SHP77 (cell line): Measurements from ENCODE around the gene NOS1AP.
"Not testable (repeated sequence)": the region's sequence is repeated elsewhere in the genome, so short reads cannot be mapped to it uniquely, and the experiment has no call there.

Source experiments
- DNase-seq, 2 experiments: peaks; one replicate each; lab custom pipeline; 2025; lab: John Stamatoyannopoulos, UW

Gene NOS1AP

GRCh38 chr1:162069334-162070093, at the start of gene NOS1AP:
Gene NOS1AP, plus strand, starts transcription at chr1:162069691. Its CDS starts 487 bp downstream, at chr1:162070178.
- peak; percentile 70 to 80 for DNase-seq

DNA sequence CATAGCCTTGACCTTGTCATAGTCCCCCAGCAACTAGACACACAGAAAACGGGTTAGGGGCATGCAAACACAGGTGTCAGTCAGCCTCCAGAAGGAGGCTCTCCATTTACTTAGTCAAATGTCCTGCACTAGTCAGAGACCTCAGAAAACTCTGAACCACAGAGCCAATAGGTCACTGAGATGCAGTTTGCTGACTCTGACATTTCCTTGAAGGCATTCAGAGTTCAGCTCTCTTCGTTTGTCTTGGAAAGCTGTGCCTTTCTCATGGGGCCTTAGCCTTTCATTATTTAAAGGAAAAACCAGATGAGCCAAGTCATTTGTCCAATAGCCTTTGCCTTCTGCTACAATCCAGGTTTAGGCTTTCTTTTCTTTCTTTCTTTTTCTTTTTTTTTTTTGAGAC, 49.3 kb upstream of the NOS1AP start:
- no peak for DNase-seq

DNA sequence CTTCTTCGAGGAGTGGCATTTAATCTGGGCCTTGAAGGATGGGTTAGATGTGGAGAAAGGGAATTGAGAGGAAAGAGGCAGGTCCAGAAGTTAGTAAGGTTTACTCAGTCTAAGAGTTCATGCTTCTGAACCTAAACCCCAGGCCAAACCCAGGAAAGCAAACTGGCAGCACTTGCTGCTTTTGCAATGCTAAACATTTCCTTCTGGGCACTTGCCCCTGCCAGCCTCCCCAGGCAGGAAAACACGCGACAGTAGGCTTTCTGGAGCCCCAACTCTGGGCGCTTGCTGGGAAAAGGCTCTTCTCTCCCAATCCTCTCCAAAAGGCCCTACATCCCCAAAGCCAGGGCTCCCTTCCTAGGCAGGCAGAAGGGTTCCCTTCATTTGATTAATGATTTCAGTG, 48.4 kb upstream of the NOS1AP start:
- DNase-seq, result no peak

DNA sequence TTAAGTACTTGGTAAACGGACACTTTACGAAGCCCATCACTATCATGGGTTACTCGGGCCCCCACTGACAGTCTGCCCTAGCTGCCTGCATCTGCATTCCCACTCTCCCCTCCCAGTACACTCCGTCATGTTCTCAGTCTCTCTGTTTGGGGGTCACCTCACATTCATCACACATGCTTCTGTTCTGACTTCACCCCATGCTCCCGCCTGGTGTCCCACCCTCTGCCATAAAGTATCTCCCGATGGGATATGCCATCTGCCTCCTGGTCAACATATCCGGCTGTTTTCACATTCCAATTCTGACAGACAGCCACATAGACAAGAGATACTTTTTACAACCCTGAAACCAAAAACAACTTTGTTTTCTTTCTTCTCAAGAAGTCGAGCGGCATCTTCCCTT, 46.9 kb upstream of the NOS1AP start:
- DNase-seq, result no peak

DNA sequence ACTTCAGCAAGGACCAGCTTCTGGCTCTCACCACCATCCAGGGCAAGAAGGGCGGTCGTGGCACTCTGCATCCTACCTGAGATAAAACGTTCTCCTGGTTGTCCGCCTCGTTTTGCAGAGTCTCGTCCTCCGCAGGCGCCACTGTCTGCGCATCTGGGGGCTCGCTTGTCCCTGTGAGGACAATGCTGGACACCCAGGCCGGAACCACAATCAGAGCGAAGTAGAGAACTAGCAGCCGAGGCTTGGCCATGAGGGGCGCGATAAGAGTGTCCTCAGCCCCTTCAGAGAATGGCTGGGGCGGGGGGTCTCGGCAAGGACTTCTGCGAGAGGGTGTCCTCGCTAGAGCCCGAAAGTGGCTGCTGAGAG, 46.3 kb upstream of the NOS1AP start:
- no peak for DNase-seq

DNA sequence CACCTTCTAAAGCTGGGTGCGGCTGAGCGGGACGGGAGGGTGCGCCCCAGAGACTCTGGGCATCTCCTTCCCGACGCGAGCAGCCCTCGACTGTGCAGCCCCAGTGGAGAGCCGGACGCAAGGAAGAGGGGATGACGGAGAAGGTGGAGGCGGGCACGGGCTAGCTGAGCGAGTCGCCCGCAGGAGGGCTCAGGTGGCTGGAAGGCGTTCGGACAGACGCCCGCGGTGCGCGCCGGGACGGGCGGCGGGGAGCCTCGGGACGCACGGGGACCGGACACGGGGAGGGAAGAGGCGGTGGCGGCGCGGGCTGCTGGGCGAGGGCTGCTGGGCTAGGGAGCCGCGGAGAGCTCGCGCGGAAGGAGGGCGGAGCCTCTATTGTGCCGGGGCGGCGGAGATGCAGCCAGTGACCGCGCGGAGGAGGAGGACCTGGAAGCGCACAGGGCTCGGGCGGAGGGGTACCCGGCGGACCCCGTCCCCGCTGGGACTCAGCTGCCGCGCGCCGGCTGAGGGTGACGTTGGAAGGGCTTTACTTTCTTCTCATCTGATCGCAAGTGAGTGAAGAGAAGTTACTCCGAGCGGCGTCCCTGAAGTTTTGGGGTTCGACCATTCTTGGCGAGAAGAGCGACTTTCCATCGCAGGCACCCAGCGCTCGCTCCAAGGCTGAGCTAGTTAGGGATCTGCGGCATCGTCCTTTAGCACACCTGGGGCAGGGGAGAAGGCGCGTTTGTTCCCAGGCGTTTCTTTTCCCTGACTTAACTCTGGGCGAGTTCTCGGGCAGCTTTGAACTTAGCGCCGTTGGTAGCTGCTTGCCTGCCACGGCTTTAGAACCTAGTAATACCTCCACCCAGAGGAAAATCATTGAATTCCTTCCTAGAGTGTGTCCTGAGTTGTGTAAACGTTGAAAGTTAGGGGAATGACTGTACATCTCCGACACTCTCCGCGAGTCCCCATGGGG, 45.7 kb upstream of the NOS1AP start, which contains the start of gene OLFML2B:
Gene OLFML2B (minus strand): TSS at position 323 of the 955 bp plus-strand sequence. CDS start 439 bp downstream, outside the sequence.
- peak; percentile 29 to 64 for DNase-seq

DNA sequence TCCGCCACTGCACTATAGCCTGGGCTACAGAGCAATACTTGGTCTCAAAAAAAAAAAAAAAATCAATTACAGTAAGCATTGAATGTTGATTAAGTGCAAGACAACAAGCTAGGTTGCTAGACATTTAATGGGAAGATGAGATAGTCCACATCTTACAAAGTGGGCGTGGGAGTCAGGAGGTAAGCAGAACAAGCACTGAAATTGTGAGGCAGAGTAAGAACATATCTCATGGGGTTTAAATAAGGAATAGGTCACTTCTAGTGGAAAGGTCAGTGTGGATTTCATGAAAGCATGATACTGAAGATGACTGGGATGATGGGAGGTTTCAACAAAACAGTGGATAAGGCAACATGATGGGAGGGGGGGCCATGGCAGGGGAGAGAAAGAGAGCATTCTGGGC, 44.0 kb upstream of the NOS1AP start:
- no peak for DNase-seq

DNA sequence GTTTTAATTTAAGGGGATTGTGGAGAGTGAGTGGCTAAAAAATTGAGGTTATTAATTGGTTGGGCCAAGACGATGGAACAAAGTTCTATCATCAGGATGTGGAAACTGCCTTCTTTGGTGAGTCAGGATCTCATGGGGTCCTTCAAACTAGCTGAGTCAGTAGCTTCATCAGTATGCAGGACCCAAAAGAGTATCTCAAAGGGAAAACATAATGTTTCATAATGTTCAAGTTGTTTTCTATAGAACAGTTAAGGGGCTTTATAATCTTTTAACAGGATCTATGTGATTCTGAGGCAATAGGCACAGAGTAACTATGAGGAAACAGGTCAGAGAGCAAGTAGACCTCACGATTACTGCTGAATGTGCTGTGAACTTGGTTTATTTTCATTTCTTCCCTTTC, 42.6 kb upstream of the NOS1AP start:
- no peak for DNase-seq

DNA sequence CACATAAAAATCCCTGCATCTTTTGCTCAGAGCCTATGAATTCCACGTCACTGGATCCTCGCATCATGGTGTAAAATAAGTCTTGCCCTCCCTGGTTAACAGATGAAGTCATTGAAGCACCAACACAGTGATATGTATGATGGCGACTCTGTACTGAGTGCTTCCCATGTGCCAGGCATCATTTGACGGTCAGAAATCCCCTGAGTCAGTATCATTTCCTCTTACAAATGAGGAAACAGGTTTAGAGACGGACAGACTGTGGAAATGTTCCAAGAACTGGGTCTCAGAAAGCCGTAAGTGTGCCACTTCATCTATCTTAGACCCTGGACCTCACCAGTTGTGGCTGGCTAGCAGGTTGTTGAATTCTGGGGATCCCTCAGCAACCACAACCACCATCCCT, 40.8 kb upstream of the NOS1AP start:
- DNase-seq, result no peak

DNA sequence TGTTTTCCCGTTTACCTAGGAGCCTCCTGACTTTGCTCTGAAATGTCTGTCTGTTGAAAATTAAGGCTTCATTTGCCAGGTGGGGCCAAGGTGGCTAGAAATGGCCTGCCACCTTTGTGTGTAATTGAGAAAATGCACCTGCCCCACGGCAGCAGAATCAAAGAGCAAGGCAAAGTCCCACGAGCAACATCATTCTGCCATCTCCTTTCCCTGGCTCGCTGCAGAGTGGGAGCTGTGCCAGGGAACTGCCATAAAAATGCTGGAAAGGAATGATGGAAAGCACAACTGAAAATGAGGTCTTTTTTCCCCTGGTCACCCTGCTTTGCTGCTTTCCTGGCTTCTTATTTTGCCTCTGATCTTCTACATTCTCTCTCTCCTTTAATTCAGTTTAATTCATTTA, 40.3 kb upstream of the NOS1AP start:
- DNase-seq, result peak in 1 of 2 experiments; percentile 59

DNA sequence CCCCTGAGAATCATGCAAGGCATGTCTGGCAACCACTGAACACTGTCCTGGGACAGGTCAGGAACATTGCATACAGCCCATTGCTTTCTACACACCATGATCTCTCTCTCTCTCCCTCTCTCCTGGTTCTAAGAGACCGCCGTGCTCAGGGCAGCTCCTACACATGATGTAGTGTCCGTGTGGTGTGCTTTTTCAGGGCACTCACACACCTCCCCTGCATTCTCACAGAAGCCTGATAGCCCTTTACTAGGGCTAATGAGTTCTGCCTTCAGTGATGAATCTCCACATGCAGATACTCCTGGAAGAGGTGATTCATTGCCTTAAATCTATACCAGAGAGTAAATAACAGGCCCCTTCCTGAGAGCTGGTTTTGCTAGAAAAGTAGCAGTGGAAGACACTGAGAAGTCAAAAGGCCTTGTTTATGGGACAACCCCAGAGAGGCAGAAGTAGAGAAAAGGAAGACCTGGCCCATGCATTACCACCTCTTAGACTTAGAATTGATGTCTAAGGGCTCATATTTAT, 38.7 kb upstream of the NOS1AP start:
- DNase-seq, result no peak

DNA sequence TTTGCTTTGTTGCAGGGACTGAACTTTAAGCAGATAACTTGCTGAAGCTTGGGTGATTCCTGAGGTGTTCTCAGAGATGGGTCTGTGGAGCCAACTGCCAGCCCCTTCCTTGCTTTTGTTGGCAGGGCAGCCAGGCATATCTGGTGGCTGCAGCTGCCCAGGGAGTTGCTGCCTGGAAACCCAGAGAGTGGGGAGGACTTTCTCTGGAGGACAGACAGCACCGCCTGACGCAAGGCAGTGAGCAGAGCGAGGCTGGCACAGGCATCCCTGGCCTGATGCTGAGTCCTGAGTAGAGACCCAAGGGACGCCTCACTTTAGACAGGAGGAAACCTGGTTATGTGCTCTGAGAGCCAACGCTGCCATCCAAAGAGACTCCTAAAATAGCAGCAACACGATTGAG, 36.1 kb upstream of the NOS1AP start:
- DNase-seq, result peak; percentile 57 to 86

- DNase-seq, result peak; percentile 44 to 61
Observed at GRCh38 chr1:162035241-162035640, 34.2 kb upstream of the NOS1AP start.

- no peak for DNase-seq
Observed at GRCh38 chr1:162036163-162036562, 33.3 kb upstream of the NOS1AP start.

DNA sequence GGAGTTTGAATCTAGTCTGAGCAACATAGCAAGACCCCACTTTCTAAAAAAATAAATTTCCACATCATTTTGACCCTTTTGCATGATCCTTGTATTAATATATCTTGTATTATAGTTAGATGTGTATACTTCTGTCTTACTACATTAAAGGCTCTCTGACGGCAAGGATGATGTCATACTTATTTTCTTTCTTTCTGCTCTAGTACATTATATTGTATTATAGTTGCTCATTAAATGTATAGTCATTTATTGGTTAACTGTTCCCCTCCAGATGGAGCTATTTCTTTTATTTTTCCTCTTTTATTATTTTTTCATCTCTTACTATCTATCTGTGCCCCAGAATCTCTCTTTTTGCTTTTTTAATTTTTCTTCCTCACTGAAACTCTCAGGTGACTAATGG, 30.9 kb upstream of the NOS1AP start:
- DNase-seq, result no peak

GRCh38 chr1:162040001-162040400, 29.5 kb upstream of the NOS1AP start:
- DNase-seq, result no peak

- no peak for DNase-seq
Observed at GRCh38 chr1:162040657-162041056, 28.8 kb upstream of the NOS1AP start.

GRCh38 chr1:162042361-162042760, 27.1 kb upstream of the NOS1AP start:
- no peak for DNase-seq

DNA sequence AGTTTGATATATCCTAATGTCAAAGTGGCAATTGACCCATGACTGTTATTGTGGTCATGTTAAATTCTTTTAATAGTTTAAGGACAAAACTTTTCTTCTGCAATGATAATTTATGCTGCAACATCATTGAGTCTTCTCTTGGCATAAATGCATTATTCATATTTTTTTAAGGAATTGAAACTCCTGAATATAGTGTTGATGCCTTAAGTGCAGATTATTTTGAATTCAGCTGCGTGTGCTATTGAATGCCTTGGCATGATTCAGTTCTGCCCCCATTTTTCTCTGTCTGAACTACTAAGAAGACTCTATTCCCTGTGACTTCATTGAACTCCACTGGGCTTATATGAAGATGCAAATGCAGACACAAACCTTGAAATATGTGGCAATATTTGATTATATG, 22.6 kb upstream of the NOS1AP start:
- no peak for DNase-seq

- not testable (repeated sequence) for DNase-seq
Observed at GRCh38 chr1:162053949-162054348, 15.5 kb upstream of the NOS1AP start.

DNA sequence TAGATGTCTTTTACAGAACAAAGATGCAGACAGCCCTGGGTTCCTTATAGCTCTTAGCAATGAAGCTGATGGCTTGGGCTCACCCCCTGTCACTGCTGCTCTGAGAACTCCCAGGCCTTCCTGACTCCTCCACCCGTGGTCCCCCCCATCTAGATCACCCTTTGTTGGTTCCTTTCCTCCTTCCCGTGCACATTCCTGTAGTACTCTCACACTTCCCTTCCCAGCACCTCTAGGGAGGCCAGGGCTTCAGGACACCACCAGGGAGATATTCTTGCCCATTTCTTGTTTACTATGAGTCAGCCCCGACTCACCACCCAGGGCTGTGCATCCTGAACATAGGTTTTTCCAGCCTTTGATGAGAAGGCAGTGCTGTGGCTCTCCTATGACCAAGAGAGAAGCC, 14.4 kb upstream of the NOS1AP start:
- no peak for DNase-seq

GRCh38 chr1:162056043-162056442, 13.4 kb upstream of the NOS1AP start:
- peak; percentile 50 to 57 for DNase-seq

DNA sequence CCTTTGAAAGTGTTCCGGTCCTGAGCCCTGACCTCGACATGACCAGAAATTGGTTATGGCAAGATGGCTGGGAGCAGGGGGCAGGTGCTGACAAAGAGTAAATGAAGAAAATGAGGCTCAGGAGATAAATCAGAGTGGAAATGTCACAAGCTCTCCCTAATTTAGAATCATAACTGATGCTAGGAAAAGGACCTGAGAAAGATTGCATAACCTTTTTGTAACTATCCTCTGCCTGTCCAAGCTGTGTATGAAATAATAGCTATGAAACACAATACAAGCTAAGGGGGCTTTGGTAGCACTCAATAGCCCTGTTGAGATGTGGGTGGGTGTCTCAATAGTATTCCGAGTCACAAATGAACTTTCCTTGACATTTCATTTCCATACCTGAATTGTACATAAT, 12.9 kb upstream of the NOS1AP start:
- no peak for DNase-seq
